Right cardiac atrium (tissue), 5 donors: ENCODE results near the gene C11orf54. TPM values are rescaled to one million over a fixed set of nuclear protein-coding genes. Genes with fewer than 3 reads are reported as not detected.
"Not testable (repeated sequence)": the region's sequence is repeated elsewhere in the genome, so short reads cannot be mapped to it uniquely, and the experiment has no call there.

Experiments
- ATAC-seq, 2 donors: fragments of 200-7000 bp; cut with Tn5 transposase; one replicate each; pipeline versions ENCODE4 v1.8.0 to v1.9.1; 2020; ENCODE audit warnings: moderate library complexity in 2 of 2, mild to moderate bottlenecking in 1 of 2
- DNase-seq, 3 donors: peaks; one replicate each; pipeline ENCODE4 v3.0.0-alpha.2; 2020
- H3K27ac ChIP-seq: one replicate; pipeline ENCODE4 v1.5.1; 2013; ENCODE audit warnings: mild to moderate bottlenecking, low read length, control low read depth, moderate library complexity
- H3K27me3 ChIP-seq: one replicate; pipeline ENCODE4 v1.6.1; 2013; ENCODE audit not compliant: control insufficient read depth, insufficient read depth
- H3K4me1 ChIP-seq: one replicate; pipeline ENCODE4 v1.6.1; 2013; ENCODE audit warnings: low read length; ENCODE audit not compliant: control insufficient read depth, insufficient read depth
- H3K4me3 ChIP-seq: one replicate; pipeline ENCODE4 v1.5.1; 2013; ENCODE audit warnings: low read length, control low read depth
- H3K9me3 ChIP-seq: one replicate; pipeline ENCODE4 v1.6.1; 2013; ENCODE audit warnings: low read length; ENCODE audit not compliant: control insufficient read depth
- WGBS: extraction: QIAGEN DNeasy Blood & Tissue Kit; methylation state at CpG from one replicate; pipeline ENCODE4 v1.1.7; 2013; 5-methylcytosine and 5-hydroxymethylcytosine counted together
- intact Hi-C, 4 donors: fragments of 100-400 bp; cut with DNase I; formaldehyde crosslinking; loops; one replicate each; pipeline versions ENCODE4 v1.11.0 to v1.14.0; 2022 to 2023
- polyA plus RNA-seq: library from polyadenylated mRNA; stranded (reverse); fragments of 200-250 nt; gene quantifications from one replicate; pipeline ENCODE4 v1.2.3, GENCODE V29; 2013
- total RNA-seq, 4 donors: library from RNA; stranded (reverse); fragmentation: NEBNext Ultra II Directional; extraction: Animal tissue kit (Norgen Biotek cat#: 25700); gene quantifications; one replicate each; pipeline ENCODE4 v1.2.1, GENCODE V29; 2021
- donor health status: healthy with polysubstance abuse.
- donor health status: DM: no; HTN: yes; CAD: no.
- donor health status: DM: no; HTN: no; CAD: no.
- donor health status: DM: no; HTN: yes; CAD: no; lungs with severe emphysema.
- donor health status: DM: yes; HTN: yes; CAD: no.

C11orf54 gene
- total and polyA plus RNA-seq, 5 donors, result 23.0 to 36.9 (median 30.9) TPM

GRCh38 chr11:93766504-93766903 is 25.0 kb downstream of the C11orf54 start:
- WGBS, result 76% methylated on average over 5 of the region's 5 CpGs
- Histone ChIP-seq H3K4me3 (no peak overlapping the region), H3K27me3 (no peaks in the 10 kb centered on the region)

DNA sequence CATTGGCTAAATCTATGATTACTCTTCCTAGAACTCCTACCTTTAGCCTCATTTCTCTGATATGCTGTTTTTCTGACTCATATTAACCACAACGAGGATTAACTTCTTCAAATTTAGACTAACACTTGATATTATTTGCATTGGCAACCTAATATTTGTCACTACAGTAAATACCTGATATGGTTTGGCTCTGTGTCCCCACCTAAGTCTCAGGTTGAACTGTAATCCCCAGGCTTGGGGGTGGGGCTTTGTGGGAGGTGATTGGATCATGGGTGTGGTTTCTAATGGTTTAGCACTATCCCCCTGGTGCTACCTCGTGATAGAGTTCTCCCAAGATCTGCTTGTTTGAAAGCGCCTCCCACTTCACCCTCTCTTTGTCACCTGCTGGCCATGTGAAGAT is 25.5 kb downstream of the C11orf54 start:
- no peaks in the 10 kb centered on the region for H3K4me1 ChIP-seq
- 83% methylated on average over 3 of the region's 3 CpGs for WGBS
- H3K4me3 ChIP-seq, result no peak overlapping the region
- H3K27me3 ChIP-seq, result no peaks in the 10 kb centered on the region
- ATAC-seq, result no peak
- intact Hi-C loops, result no loop called here
- no peaks in the 10 kb centered on the region for H3K9me3 ChIP-seq
- no peak for DNase-seq
- no peak overlapping the region for H3K27ac ChIP-seq

More at GRCh38 chr11:93766504-93766903, 25.0 kb downstream of the C11orf54 start:
- H3K4me1 ChIP-seq, result no peaks in the 10 kb centered on the region
- no peak overlapping the region for H3K27ac ChIP-seq
- intact Hi-C loops, result no loop called here
- ATAC-seq, result no peak
- no peak for DNase-seq
- H3K9me3 ChIP-seq, result no peaks in the 10 kb centered on the region

DNA sequence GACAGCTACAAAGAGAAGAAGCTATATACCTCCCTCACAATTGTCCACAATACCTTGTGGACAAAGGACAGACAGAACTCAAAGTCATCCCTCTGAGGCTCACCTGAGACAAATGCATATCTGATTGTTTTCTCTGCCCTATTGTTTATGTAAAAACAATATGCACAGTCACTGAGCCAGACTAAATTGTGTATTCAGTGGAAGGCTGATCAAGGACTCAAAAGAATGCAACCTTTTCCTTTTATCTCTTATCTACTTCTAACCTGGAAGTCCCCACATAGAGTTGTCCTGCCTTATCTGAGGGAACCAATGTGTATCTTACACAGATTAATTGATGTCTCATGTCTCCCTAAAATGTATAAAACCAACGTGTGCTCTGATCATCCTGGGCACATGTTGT is 28.7 kb downstream of the C11orf54 start:
- ATAC-seq (no peak), DNase-seq (no peak)
- no peak overlapping the region for H3K27ac ChIP-seq
- no peaks in the 10 kb centered on the region for H3K9me3 ChIP-seq
- 31% methylated on average over 1 of the region's 1 CpG for WGBS
- intact Hi-C loops, result no loop called here
- no peaks in the 10 kb centered on the region for H3K4me1 ChIP-seq
- H3K4me3 ChIP-seq, result no peak overlapping the region
- H3K27me3 ChIP-seq, result no peaks in the 10 kb centered on the region

DNA sequence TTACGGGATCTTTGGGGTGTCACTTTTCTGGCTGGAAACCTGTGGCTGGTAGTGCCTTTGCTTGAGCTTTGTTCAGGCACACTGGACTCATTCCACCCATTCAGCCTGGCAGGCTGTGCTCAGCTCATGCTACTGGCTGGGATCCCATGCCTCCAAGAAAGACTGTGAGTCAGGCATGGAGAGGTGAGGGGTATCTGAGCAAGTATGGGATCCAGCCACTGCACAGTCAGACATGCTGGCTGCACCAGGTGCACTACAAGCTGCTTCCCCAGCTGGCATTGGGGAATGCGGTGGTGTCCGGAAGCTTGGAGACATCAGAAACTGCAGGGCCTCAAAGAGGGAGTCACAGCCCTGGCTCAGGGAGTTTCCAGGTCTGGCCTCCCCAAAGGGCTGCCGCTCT is 30.7 kb downstream of the C11orf54 start:
- H3K27me3 ChIP-seq, result no peaks in the 10 kb centered on the region
- no peak for ATAC-seq
- 98% methylated on average over 4 of the region's 4 CpGs for WGBS
- no peak overlapping the region for H3K4me3 ChIP-seq
- intact Hi-C loops, result no loop called here
- no peak overlapping the region for H3K27ac ChIP-seq
- no peaks in the 10 kb centered on the region for H3K9me3 ChIP-seq
- no peak for DNase-seq
- H3K4me1 ChIP-seq, result no peaks in the 10 kb centered on the region

GRCh38 chr11:93773045-93773477 is 31.6 kb downstream of the C11orf54 start:
- WGBS, result 100% methylated on average over 3 of the region's 3 CpGs
- no peaks in the 10 kb centered on the region for H3K27me3 ChIP-seq
- H3K27ac ChIP-seq, result no peak overlapping the region
- H3K9me3 ChIP-seq, result no peaks in the 10 kb centered on the region
- intact Hi-C loops, result no loop called here
- DNase-seq (no peak), ATAC-seq (no peak)
- no peaks in the 10 kb centered on the region for H3K4me1 ChIP-seq
- no peak overlapping the region for H3K4me3 ChIP-seq

DNA sequence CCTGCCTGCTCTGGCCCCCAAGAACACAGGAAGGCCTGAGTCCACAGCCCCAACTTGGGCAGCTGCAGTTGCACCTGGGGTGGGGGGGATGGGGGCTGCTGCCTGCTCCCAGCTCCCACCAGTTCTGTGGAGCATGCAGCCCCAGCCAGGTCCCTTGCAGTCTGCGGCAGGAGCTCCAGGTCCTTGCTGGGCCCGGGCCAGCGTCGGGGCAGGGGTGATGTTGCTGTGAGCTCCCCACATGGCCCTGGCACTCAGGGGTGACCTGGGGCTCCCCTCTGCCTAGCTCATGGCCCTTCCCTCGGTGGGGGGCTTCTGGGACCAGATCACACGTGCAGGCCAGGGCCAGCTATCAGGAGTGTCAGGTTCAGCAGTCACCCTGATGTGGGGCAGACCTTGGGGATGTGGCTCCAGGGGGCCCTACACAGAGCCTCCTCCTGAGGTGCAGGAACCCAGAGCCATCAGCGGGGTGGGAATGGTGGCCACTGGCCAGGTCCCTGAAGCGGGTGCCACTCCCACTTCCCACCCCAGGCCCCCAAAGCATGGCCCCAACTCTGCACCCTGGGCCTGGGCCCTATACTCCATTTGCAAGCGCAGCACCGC is 32.2 kb downstream of the C11orf54 start:
- Histone ChIP-seq H3K27ac (no peak overlapping the region), H3K9me3 (no peaks in the 10 kb centered on the region), H3K4me3 (no peak overlapping the region), H3K4me1 (no peaks in the 10 kb centered on the region), H3K27me3 (no peaks in the 10 kb centered on the region)
- WGBS, result 89% methylated on average over 10 of the region's 10 CpGs
- intact Hi-C loops, result no loop called here
- no peak for DNase-seq
- ATAC-seq, result peak; percentile 31 to 38

DNA sequence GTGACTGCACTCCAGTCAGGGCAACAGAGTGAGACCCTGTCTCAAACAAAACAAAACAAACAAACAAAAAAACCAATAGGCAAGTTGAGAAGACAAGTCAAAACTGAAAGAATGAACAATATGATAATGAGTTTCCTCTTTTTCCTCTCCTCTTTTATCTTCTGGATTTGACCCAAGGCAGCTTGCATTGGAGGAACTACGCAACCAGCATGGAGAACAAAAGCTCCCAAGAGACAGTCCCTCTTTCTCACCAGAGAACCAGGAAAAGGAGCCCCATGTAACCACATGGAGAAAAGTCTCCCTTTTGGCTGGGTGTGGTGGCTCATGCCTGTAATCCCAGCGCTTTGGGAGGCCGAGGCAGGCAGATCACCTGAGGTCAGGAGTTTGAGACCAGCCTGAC is 33.1 kb downstream of the C11orf54 start:
- ATAC-seq, result peak in 1 of 2 donors; percentile 60
- H3K27me3 ChIP-seq, H3K4me1 ChIP-seq, DNase-seq, H3K27ac ChIP-seq, intact Hi-C loops, H3K9me3 ChIP-seq, H3K4me3 ChIP-seq: not testable (repeated sequence)
- 63% methylated on average over 3 of the region's 3 CpGs for WGBS

- intact Hi-C loops, result no loop called here
- H3K27me3 ChIP-seq, result no peaks in the 10 kb centered on the region
- 48% methylated on average over 2 of the region's 2 CpGs for whole genome bisulfite sequencing
These were observed 33.8 kb downstream of the C11orf54 start for GRCh38 chr11:93775289-93775688.

DNA sequence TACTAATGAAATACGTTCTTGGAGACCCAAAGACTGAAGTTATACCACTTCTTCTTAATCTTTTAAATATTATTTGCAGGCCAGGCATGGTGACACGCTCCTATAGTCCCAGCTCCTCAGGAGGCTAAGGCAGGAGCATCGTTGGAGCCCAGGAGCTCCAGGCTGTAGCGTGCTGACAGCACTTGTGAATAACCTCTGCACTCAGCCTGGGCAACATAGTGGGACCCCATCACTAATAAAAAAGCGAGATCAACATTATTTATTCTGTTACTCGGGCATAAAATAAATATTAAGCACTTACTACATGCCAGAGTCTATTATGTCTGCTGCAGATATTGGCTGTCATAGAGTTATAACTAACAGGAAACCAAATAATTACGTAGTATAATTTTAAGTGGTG is 41.9 kb downstream of the C11orf54 start:
- intact Hi-C loops, result no loop called here
- ATAC-seq, result no peak
- Histone ChIP-seq H3K9me3 (no peaks in the 10 kb centered on the region), H3K4me3 (peak overlapping the region; percentile 68), H3K4me1 (peaks cover 2% of the 10 kb centered on the region), H3K27ac (no peak overlapping the region), H3K27me3 (no peaks in the 10 kb centered on the region)
- WGBS, result 52% methylated on average over 7 of the region's 7 CpGs
- no peak for DNase-seq

More at GRCh38 chr11:93775289-93775688, 33.8 kb downstream of the C11orf54 start:
- no peak overlapping the region for H3K27ac ChIP-seq
- no peak overlapping the region for H3K4me3 ChIP-seq
- no peaks in the 10 kb centered on the region for H3K9me3 ChIP-seq
- DNase-seq (no peak), ATAC-seq (no peak)
- H3K4me1 ChIP-seq, result no peaks in the 10 kb centered on the region

DNA sequence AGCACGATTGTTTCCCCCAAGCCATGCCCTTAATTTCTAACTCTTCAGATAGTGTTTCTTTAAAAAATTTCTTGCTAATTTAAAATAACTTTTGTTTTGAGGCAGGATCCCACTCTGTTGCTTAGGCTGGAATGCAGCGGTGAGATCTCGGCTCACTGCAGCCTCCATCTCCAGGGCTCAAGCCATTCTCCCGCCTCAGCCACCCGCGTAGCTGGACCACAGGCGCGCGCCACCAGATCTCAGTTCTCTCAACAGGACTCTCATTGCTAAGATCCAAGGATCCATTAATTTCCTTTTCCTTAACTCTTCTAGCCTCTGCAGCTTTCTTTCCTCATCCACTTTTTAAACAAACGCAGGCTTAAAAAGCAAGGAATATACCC is 42.3 kb downstream of the C11orf54 start:
- H3K4me3 ChIP-seq, result peak overlapping the region; percentile 68
- WGBS, result under 1% methylated on average over 10 of the region's 10 CpGs
- H3K27me3 ChIP-seq, result no peaks in the 10 kb centered on the region
- H3K4me1 ChIP-seq, result peaks cover 2% of the 10 kb centered on the region
- DNase-seq (peak in 1 of 3 donors; percentile 24), ATAC-seq (peak; percentile 50 to 69)
- no peaks in the 10 kb centered on the region for H3K9me3 ChIP-seq
- peak overlapping the region; percentile 6 for H3K27ac ChIP-seq
- intact Hi-C loops, result loop anchor here in 1 of 4 donors (2.0 kb wide), 1 partner anchor 43 kb away; the partner anchor contains the start of genes C11orf54 and TAF1D

GRCh38 chr11:93784145-93784934 is 42.9 kb downstream of the C11orf54 start, which contains the start of gene MED17:
Gene MED17 (plus strand): TSS chr11:93784282. CDS start chr11:93784514, 232 bp downstream.
- no peaks in the 10 kb centered on the region for H3K27me3 ChIP-seq
- peak within 1 kb of the TSS; percentile 92 for H3K27ac ChIP-seq
- peak within 1 kb of the TSS; percentile 68 for H3K4me3 ChIP-seq
- WGBS, result under 1% methylated on average over 72 of the region's 72 CpGs
- peaks cover 2% of the 10 kb centered on the region for H3K4me1 ChIP-seq
- intact Hi-C loops, result loop anchor here in 1 of 4 donors (2.0 kb wide), 1 partner anchor 44 kb away; the partner anchor contains the start of genes C11orf54 and TAF1D
- no peaks in the 10 kb centered on the region for H3K9me3 ChIP-seq
- DNase-seq, result peak; percentile 94 to 96 (median 95)
- ATAC-seq, result peak; percentile 100
